Neural cell (in vitro differentiated cells): ENCODE data around the gene IGLON5. TPM values are rescaled to one million over a fixed set of nuclear protein-coding genes. Genes with fewer than 3 reads are reported as not detected.

Experiments
- H2AFZ ChIP-seq: fragments of 200-600, 300-800 bp; sonication (generic), shearing (Covaris generic); 2 replicates; pipeline ENCODE4 v1.6.0; 2014; ENCODE audit warnings: low read depth, mild to moderate bottlenecking, antibody characterized with exemption, low read length, moderate library complexity
- H3F3A ChIP-seq: fragments of 200-600 bp; shearing (Covaris generic); 2 replicates; pipeline ENCODE4 v1.6.1; 2016; ENCODE audit warnings: mild to moderate bottlenecking, moderate library complexity, mixed read lengths, antibody characterized with exemption, low read length; ENCODE audit not compliant: insufficient read depth, poor library complexity, severe bottlenecking
- H3K27ac ChIP-seq: fragments of 200-600, 300-800 bp; sonication (generic), shearing (Covaris generic); 2 replicates; pipeline ENCODE4 v1.5.1; 2014; ENCODE audit warnings: mild to moderate bottlenecking, low read length, moderate library complexity
- H3K27me3 ChIP-seq: fragments of 300-800, 200-600 bp; sonication (generic), shearing (Covaris generic); 2 replicates; pipeline ENCODE4 v1.6.0; 2014; ENCODE audit warnings: mild to moderate bottlenecking, low read depth, low read length, moderate library complexity; ENCODE audit not compliant: insufficient read depth
- H3K36me3 ChIP-seq: fragments of 300-800, 200-600 bp; sonication (generic), shearing (Covaris generic); 2 replicates; pipeline ENCODE4 v1.5.1; 2014; ENCODE audit warnings: mild to moderate bottlenecking, antibody characterized with exemption, low read length, moderate library complexity; ENCODE audit not compliant: insufficient read depth
- H3K4me2 ChIP-seq: fragments of 300-800, 200-600 bp; sonication (generic), shearing (Covaris generic); 2 replicates; pipeline ENCODE4 v1.6.0; 2014; ENCODE audit warnings: mild to moderate bottlenecking, low read length
- H3K4me3 ChIP-seq: fragments of 300-800, 200-600 bp; sonication (generic), shearing (Covaris generic); 2 replicates; pipeline ENCODE4 v1.5.1; 2014; ENCODE audit warnings: mild to moderate bottlenecking, low read length, moderate library complexity
- H3K79me2 ChIP-seq: fragments of 200-600 bp; shearing (Covaris generic); replicated peaks from 2 replicates; pipeline ENCODE4 v1.6.0; 2014; ENCODE audit warnings: mild to moderate bottlenecking, low read length, moderate library complexity; ENCODE audit not compliant: insufficient read depth
- H3K9ac ChIP-seq: fragments of 300-800, 200-600 bp; sonication (generic), shearing (Covaris generic); 2 replicates; pipeline ENCODE4 v1.6.1; 2016; ENCODE audit warnings: mild to moderate bottlenecking, low read length, mixed read lengths
- H3K9me2 ChIP-seq: fragments of 200-600 bp; shearing (Covaris generic); 2 replicates; pipeline ENCODE4 v1.6.1; 2016; ENCODE audit warnings: mild to moderate bottlenecking, low read length, mixed read lengths; ENCODE audit not compliant: insufficient read depth
- H3K9me3 ChIP-seq: fragments of 200-600, 300-800 bp; sonication (generic), shearing (Covaris generic); 2 replicates; pipeline ENCODE4 v1.6.1; 2016; ENCODE audit warnings: mild to moderate bottlenecking, mixed run types, low read length, moderate library complexity, mixed read lengths
- H4K20me1 ChIP-seq: fragments of 200-600 bp; shearing (Covaris generic); 2 replicates; pipeline ENCODE4 v1.6.1; 2016; ENCODE audit warnings: mild to moderate bottlenecking, mixed run types; ENCODE audit not compliant: insufficient read depth
- EP300 ChIP-seq: fragments of 450-650 bp; conservative IDR thresholded peaks from 2 replicates; pipeline ENCODE4 v1.6.1; 2014; ENCODE audit warnings: antibody characterized with exemption, mild to moderate bottlenecking, moderate library complexity; ENCODE audit not compliant: poor library complexity, severe bottlenecking
- EZH2 ChIP-seq: fragments of 200-600, 300-800 bp; shearing (Covaris generic), sonication (generic); IDR thresholded peaks from 2 replicates; pipeline ENCODE4 v1.6.1; 2014; ENCODE audit warnings: antibody characterized with exemption, low read length, borderline replicate concordance, mild to moderate bottlenecking; ENCODE audit not compliant: insufficient read depth, poor library complexity, severe bottlenecking
- MXI1 ChIP-seq: fragments of 450-650 bp; conservative IDR thresholded peaks from 2 replicates; pipeline ENCODE4 v1.6.1; 2014; ENCODE audit warnings: antibody characterized with exemption, mild to moderate bottlenecking; ENCODE audit not compliant: poor library complexity, severe bottlenecking
- POLR2AphosphoS5 ChIP-seq: IDR thresholded peaks from 2 replicates; pipeline ENCODE4 v1.6.1; 2012
- RAD21 ChIP-seq: fragments of 450-650 bp; conservative IDR thresholded peaks from 2 replicates; pipeline ENCODE4 v1.6.1; 2014; ENCODE audit warnings: antibody characterized with exemption, mild to moderate bottlenecking, moderate library complexity
- SMC3 ChIP-seq: fragments of 450-650 bp; conservative IDR thresholded peaks from 2 replicates; pipeline ENCODE4 v1.6.1; 2014; ENCODE audit warnings: antibody characterized with exemption, mild to moderate bottlenecking, moderate library complexity; ENCODE audit not compliant: poor library complexity
- TAF1 ChIP-seq: IDR thresholded peaks from 2 replicates; pipeline ENCODE4 v1.6.1; 2012; ENCODE audit warnings: low read depth
- polyA plus RNA-seq: library from polyadenylated mRNA; depleted of rRNA; stranded (reverse); fragments of >200 nt; gene quantifications from 2 replicates; pipeline ENCODE4 v1.2.3, GENCODE V29; 2014
- TF ChIP-seq, protein P1 (sequence below): IDR thresholded peaks from 2 replicates; pipeline ENCODE4 v1.6.1; 2012; ENCODE audit warnings: borderline replicate concordance
- TF ChIP-seq, protein P2 (sequence below): fragments of 450-650 bp; IDR thresholded peaks from 2 replicates; pipeline ENCODE4 v1.5.1; 2014; ENCODE audit warnings: antibody characterized with exemption, mild to moderate bottlenecking, moderate library complexity; ENCODE audit not compliant: poor library complexity, severe bottlenecking

The IGLON5 gene
- polyA plus RNA-seq, 1 donor from 2014 or later = 13.5 TPM

DNA sequence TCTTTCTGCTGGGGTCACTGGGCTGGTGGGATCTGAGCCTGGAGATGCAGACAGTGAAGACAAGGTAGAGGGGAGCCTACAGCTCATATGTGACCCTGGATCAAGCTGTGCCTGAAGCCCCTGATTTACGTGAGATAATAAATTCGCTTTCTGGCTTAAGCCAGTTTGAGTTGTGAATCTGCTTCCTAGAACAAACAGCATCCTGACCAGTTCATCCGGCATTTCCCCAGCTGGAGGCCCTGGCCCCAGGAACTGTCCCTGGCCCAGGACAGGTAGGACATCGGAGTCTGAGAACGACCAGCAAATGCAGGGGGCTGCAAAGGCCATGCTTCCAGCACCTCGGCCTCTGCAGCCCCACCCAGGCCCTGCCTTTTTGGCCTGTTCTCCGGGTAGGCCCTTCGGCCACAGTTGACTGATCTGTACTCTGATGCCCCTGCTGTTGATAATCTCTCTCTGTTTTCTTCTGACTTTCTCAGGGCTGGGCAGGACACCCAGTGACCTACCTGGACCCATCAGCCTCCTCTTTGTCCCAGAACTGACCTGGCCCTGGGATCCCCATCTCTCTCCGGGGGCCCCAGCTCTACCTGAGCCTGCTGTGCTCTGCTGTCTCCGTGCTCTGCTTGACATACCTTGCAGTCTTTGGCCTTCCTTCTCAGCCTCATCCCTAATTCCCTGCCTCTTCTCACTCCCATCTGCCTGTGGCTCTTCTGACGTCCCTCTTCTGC is 40.0 kb downstream of the IGLON5 start:
- H3K9ac ChIP-seq = no peak overlapping the region
- H3K27me3 ChIP-seq = no peaks in the 10 kb centered on the region
- no peaks in the 10 kb centered on the region for H3F3A ChIP-seq
- H3K27ac ChIP-seq = no peak overlapping the region
- no peak overlapping the region for H3K4me3 ChIP-seq
- no peaks in the 10 kb centered on the region for H4K20me1 ChIP-seq
- no peaks in the 10 kb centered on the region for H3K9me3 ChIP-seq
- no peak overlapping the region for H2AFZ ChIP-seq
- no peaks in the 10 kb centered on the region for H3K79me2 ChIP-seq
- TF ChIP-seq RAD21 (no peak), POLR2AphosphoS5 (no peak), TAF1 (no peak), MXI1 (no peak), EP300 (no peak), EZH2 (no peak), SMC3 (no peak)
- TF ChIP-seq, protein P1, sequence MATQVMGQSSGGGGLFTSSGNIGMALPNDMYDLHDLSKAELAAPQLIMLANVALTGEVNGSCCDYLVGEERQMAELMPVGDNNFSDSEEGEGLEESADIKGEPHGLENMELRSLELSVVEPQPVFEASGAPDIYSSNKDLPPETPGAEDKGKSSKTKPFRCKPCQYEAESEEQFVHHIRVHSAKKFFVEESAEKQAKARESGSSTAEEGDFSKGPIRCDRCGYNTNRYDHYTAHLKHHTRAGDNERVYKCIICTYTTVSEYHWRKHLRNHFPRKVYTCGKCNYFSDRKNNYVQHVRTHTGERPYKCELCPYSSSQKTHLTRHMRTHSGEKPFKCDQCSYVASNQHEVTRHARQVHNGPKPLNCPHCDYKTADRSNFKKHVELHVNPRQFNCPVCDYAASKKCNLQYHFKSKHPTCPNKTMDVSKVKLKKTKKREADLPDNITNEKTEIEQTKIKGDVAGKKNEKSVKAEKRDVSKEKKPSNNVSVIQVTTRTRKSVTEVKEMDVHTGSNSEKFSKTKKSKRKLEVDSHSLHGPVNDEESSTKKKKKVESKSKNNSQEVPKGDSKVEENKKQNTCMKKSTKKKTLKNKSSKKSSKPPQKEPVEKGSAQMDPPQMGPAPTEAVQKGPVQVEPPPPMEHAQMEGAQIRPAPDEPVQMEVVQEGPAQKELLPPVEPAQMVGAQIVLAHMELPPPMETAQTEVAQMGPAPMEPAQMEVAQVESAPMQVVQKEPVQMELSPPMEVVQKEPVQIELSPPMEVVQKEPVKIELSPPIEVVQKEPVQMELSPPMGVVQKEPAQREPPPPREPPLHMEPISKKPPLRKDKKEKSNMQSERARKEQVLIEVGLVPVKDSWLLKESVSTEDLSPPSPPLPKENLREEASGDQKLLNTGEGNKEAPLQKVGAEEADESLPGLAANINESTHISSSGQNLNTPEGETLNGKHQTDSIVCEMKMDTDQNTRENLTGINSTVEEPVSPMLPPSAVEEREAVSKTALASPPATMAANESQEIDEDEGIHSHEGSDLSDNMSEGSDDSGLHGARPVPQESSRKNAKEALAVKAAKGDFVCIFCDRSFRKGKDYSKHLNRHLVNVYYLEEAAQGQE = no peak
- TF ChIP-seq, protein P2, sequence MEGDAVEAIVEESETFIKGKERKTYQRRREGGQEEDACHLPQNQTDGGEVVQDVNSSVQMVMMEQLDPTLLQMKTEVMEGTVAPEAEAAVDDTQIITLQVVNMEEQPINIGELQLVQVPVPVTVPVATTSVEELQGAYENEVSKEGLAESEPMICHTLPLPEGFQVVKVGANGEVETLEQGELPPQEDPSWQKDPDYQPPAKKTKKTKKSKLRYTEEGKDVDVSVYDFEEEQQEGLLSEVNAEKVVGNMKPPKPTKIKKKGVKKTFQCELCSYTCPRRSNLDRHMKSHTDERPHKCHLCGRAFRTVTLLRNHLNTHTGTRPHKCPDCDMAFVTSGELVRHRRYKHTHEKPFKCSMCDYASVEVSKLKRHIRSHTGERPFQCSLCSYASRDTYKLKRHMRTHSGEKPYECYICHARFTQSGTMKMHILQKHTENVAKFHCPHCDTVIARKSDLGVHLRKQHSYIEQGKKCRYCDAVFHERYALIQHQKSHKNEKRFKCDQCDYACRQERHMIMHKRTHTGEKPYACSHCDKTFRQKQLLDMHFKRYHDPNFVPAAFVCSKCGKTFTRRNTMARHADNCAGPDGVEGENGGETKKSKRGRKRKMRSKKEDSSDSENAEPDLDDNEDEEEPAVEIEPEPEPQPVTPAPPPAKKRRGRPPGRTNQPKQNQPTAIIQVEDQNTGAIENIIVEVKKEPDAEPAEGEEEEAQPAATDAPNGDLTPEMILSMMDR = no peak
- no peaks in the 10 kb centered on the region for H3K36me3 ChIP-seq
- H3K9me2 ChIP-seq = no peaks in the 10 kb centered on the region
- H3K4me2 ChIP-seq = no peak overlapping the region

DNA sequence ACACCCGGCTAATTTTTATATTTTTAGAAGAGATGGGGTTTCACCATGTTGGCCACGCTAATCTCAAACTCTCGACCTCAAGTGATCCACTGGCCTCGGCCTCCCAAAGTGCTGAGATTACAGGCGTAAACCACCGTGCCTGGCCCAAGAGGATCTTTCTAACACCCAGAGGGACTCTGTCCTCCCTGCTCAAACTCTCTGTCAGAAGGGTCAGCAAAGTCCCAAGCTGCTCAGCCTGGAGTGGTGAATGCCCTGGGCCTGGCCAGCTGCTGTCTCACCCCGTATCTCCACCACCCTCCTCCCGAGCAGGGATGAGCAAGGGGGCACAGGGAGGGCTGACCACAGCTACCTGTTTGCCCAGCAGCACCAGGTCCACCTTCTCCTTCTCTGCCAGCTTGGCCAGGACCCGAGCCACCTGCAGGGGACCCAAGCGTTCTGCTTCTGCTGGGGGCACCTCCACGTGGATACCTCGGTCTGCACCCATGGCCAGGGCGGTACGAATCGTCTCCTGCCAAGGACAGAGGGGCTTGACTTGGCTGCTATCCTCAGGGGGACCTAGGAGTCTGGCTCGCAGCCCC is 41.4 kb downstream of the IGLON5 start:
- no peaks in the 10 kb centered on the region for H3K79me2 ChIP-seq
- no peaks in the 10 kb centered on the region for H3F3A ChIP-seq
- H3K9me2 ChIP-seq = no peaks in the 10 kb centered on the region
- no peak overlapping the region for H3K4me2 ChIP-seq
- no peak overlapping the region for H2AFZ ChIP-seq
- H3K4me3 ChIP-seq = peak overlapping the region; percentile 53
- no peaks in the 10 kb centered on the region for H3K9me3 ChIP-seq
- no peak overlapping the region for H3K9ac ChIP-seq
- no peak overlapping the region for H3K27ac ChIP-seq
- H3K27me3 ChIP-seq = no peaks in the 10 kb centered on the region
- no peaks in the 10 kb centered on the region for H4K20me1 ChIP-seq
- TF ChIP-seq, protein P2 = no peak
- TF ChIP-seq, protein P1 = no peak
- TF ChIP-seq EP300 (no peak), MXI1 (no peak), TAF1 (no peak), EZH2 (no peak), RAD21 (no peak), SMC3 (no peak), POLR2AphosphoS5 (no peak)
- no peaks in the 10 kb centered on the region for H3K36me3 ChIP-seq
